HEK293 (cell line): ENCODE data around the gene MARCHF3.
A peak's percentile ranks its signal among the peaks of the same experiment; 100 is the strongest.
"Not testable (repeated sequence)": the region's sequence is repeated elsewhere in the genome, so short reads cannot be mapped to it uniquely, and the experiment has no call there.

Experiments
- ZNF24 ChIP-seq: fragments of 450-650 bp; formaldehyde crosslinking; IDR thresholded peaks from 2 replicates; pipeline ENCODE4 v1.5.1; 2016; ENCODE audit warnings: missing biosample characterization, missing genetic modification characterization
- ZNF561 ChIP-seq: fragments of 450-650 bp; IDR thresholded peaks from 2 replicates; pipeline ENCODE4 v1.5.1; 2018; ENCODE audit warnings: missing biosample characterization, missing genetic modification characterization, borderline replicate concordance
- ZNF76 ChIP-seq: fragments of 450-650 bp; formaldehyde crosslinking; IDR thresholded peaks from 2 replicates; pipeline ENCODE4; 2016; ENCODE audit warnings: low read depth, missing biosample characterization, missing genetic modification characterization, borderline replicate concordance
- TF ChIP-seq, protein P1 (sequence below): fragments of 450-650 bp; formaldehyde crosslinking; IDR thresholded peaks from 2 replicates; pipeline ENCODE4 v1.5.1; 2016; ENCODE audit warnings: missing biosample characterization, missing genetic modification characterization
- TF ChIP-seq, protein P2 (sequence below): fragments of 450-650 bp; formaldehyde crosslinking; IDR thresholded peaks from 2 replicates; pipeline ENCODE4 v1.5.1; 2016; ENCODE audit warnings: missing biosample characterization, missing genetic modification characterization
- TF ChIP-seq, protein P3 (sequence below): fragments of 450-650 bp; formaldehyde crosslinking; IDR thresholded peaks from 2 replicates; pipeline ENCODE4 v1.5.1; 2016; ENCODE audit warnings: missing biosample characterization, missing genetic modification characterization

DNA sequence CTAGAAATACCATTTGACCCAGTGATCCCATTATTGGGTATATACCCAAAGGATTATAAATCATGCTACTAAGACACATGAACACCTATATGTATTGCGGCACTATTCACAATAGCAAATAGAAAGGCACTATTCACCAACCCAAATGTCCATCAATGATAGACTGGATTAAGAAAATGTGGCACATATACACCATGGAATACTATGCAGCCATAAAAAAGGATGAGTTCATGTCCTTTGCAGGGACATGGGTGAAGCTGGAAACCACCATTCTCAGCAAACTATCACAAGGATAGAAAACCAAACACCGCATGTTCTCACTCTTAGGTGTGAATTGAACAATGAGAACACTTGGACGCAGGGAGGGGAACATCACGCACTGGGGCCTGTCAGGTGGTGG, 13.6 kb downstream of the MARCHF3 start:
- TF ChIP-seq, protein P1, sequence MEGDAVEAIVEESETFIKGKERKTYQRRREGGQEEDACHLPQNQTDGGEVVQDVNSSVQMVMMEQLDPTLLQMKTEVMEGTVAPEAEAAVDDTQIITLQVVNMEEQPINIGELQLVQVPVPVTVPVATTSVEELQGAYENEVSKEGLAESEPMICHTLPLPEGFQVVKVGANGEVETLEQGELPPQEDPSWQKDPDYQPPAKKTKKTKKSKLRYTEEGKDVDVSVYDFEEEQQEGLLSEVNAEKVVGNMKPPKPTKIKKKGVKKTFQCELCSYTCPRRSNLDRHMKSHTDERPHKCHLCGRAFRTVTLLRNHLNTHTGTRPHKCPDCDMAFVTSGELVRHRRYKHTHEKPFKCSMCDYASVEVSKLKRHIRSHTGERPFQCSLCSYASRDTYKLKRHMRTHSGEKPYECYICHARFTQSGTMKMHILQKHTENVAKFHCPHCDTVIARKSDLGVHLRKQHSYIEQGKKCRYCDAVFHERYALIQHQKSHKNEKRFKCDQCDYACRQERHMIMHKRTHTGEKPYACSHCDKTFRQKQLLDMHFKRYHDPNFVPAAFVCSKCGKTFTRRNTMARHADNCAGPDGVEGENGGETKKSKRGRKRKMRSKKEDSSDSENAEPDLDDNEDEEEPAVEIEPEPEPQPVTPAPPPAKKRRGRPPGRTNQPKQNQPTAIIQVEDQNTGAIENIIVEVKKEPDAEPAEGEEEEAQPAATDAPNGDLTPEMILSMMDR (tag by site-specific recombination): not testable (repeated sequence)
- not testable (repeated sequence) for TF ChIP-seq ZNF24, ZNF561, ZNF76 (tag by site-specific recombination)
- TF ChIP-seq, protein P2, sequence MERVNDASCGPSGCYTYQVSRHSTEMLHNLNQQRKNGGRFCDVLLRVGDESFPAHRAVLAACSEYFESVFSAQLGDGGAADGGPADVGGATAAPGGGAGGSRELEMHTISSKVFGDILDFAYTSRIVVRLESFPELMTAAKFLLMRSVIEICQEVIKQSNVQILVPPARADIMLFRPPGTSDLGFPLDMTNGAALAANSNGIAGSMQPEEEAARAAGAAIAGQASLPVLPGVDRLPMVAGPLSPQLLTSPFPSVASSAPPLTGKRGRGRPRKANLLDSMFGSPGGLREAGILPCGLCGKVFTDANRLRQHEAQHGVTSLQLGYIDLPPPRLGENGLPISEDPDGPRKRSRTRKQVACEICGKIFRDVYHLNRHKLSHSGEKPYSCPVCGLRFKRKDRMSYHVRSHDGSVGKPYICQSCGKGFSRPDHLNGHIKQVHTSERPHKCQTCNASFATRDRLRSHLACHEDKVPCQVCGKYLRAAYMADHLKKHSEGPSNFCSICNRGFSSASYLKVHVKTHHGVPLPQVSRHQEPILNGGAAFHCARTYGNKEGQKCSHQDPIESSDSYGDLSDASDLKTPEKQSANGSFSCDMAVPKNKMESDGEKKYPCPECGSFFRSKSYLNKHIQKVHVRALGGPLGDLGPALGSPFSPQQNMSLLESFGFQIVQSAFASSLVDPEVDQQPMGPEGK (tag by site-specific recombination): not testable (repeated sequence)
- TF ChIP-seq, protein P3, sequence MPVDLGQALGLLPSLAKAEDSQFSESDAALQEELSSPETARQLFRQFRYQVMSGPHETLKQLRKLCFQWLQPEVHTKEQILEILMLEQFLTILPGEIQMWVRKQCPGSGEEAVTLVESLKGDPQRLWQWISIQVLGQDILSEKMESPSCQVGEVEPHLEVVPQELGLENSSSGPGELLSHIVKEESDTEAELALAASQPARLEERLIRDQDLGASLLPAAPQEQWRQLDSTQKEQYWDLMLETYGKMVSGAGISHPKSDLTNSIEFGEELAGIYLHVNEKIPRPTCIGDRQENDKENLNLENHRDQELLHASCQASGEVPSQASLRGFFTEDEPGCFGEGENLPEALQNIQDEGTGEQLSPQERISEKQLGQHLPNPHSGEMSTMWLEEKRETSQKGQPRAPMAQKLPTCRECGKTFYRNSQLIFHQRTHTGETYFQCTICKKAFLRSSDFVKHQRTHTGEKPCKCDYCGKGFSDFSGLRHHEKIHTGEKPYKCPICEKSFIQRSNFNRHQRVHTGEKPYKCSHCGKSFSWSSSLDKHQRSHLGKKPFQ (tag by site-specific recombination): 0 out of 2 replicates have a peak, but pooled peaks have one; percentile 23
